Lower leg skin (tissue), 3 donors: ENCODE results near the gene AFAP1L1.

Source experiments
- POLR2A ChIP-seq, 2 donors: fragments of 450-650 bp; IDR thresholded peaks; one replicate each; pipeline ENCODE4 v1.6.1; 2016 to 2017; ENCODE audit warnings: antibody characterized with exemption in 2 of 2, mild to moderate bottlenecking in 1 of 2, moderate library complexity in 1 of 2
- TF ChIP-seq, protein P1 (sequence below), 3 donors: fragments of 450-650 bp; IDR thresholded peaks; one replicate each; pipeline ENCODE4 v1.5.1; 2016; ENCODE audit warnings: antibody characterized with exemption in 3 of 3, mild to moderate bottlenecking in 3 of 3, moderate library complexity in 2 of 3

DNA sequence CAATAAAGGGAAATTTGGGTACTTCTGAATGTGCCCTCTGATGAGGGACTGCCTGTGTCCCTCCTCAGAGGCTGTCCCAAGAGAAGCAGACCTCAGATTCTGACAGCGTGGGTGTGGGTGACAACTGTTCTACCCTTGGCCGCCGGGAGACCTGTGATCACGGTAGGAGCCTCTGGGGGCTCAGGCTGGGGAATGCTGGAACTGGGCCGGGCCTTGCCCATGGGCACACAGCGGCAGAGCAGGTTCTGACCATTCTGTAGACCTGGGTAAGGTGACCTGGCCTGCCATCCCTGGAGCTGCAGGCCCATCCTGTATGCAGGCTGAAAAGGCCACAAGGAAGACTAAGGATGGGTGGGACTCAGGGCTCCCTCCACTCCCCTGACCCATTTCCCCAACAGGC lies 44.1 kb downstream of the AFAP1L1 start:
- TF ChIP-seq POLR2A (IDR thresholded peaks at IDR 0.05), result no peak
- TF ChIP-seq, protein P1, sequence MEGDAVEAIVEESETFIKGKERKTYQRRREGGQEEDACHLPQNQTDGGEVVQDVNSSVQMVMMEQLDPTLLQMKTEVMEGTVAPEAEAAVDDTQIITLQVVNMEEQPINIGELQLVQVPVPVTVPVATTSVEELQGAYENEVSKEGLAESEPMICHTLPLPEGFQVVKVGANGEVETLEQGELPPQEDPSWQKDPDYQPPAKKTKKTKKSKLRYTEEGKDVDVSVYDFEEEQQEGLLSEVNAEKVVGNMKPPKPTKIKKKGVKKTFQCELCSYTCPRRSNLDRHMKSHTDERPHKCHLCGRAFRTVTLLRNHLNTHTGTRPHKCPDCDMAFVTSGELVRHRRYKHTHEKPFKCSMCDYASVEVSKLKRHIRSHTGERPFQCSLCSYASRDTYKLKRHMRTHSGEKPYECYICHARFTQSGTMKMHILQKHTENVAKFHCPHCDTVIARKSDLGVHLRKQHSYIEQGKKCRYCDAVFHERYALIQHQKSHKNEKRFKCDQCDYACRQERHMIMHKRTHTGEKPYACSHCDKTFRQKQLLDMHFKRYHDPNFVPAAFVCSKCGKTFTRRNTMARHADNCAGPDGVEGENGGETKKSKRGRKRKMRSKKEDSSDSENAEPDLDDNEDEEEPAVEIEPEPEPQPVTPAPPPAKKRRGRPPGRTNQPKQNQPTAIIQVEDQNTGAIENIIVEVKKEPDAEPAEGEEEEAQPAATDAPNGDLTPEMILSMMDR (IDR thresholded peaks at IDR 0.05), result no peak
